HCT116 (cell line): ENCODE measurements around the gene DOCK11. TPM values are rescaled to one million over a fixed set of nuclear protein-coding genes. Genes with fewer than 3 reads are reported as not detected.

Experiments
- ATAC-seq: fragments of 200-7000 bp; cut with Tn5 transposase; 2 replicates; pipeline ENCODE4 v1.9.1; 2020; ENCODE audit warnings: mild to moderate bottlenecking, moderate library complexity
- BruUV-seq: library from RNA; stranded (reverse); fragments of 400-500 nt; replicated peaks from 2 replicates; lab custom pipeline; 2021; lab: Mats Ljungman, UMichigan
- CTCF ChIA-PET: fragments of 300-600 bp; sonication (Branson Sonifier 250); formaldehyde crosslinking; loops from one replicate; lab custom pipeline; 2021; ENCODE audit warnings: antibody characterized with exemption; lab: Charles Lee
- POLR2A ChIA-PET: fragments of 300-600, 350-600 bp; sonication (Branson Sonifier 250); formaldehyde crosslinking; loops from one replicate; lab custom pipeline; 2021; ENCODE audit warnings: antibody characterized with exemption; lab: Charles Lee
- RAD21 ChIA-PET, 2 experiments: fragments of 300-600 bp; sonication (Branson Sonifier 250); formaldehyde crosslinking; loops; one replicate each; lab custom pipeline; 2023; ENCODE audit warnings: low total read pairs in 2 of 2; ENCODE audit not compliant: uncharacterized antibody in 2 of 2, unreplicated experiment in 2 of 2, low non-redundant PET in 1 of 2; lab: Charles Lee
- DNase-seq: peaks from one replicate; pipeline ENCODE4 v3.0.0-alpha.2; 2010; ENCODE audit warnings: low read depth, low spot score
- H2AFZ ChIP-seq: fragments of 200-600 bp; shearing (Covaris generic), sonication (generic); 2 replicates; pipeline ENCODE4 v1.6.1; 2017; ENCODE audit warnings: low read depth, mixed run types, mixed read lengths, antibody characterized with exemption, low read length; ENCODE audit not compliant: poor library complexity, severe bottlenecking
- H3K27ac ChIP-seq: 2 replicates; pipeline ENCODE4 v1.5.1; 2012; ENCODE audit warnings: low read depth, low read length
- H3K27me3 ChIP-seq: fragments of 200-600 bp; sonication (generic); 2 replicates; pipeline ENCODE4 v1.6.1; 2016; ENCODE audit warnings: mixed run types, low read length, mixed read lengths; ENCODE audit not compliant: insufficient read depth
- H3K36me3 ChIP-seq, 2 experiments: fragments of 200-500 bp in 1 of 2; fragments of 200-600 bp in 1 of 2; sonication (Bioruptor generic) in 1 of 2; sonication (generic) in 1 of 2; 2 replicates each; pipeline versions ENCODE4 v1.5.1 to v1.6.1; 2014 to 2016; ENCODE audit warnings: low read length in 2 of 2, inconsistent platforms in 1 of 2, mixed read lengths in 1 of 2, mixed run types in 1 of 2; ENCODE audit not compliant: insufficient read depth in 2 of 2, control insufficient read depth in 1 of 2
- H3K4me1 ChIP-seq, 2 experiments: fragments of 200-600 bp in 1 of 2; sonication (generic) in 1 of 2; 2 replicates each; pipeline versions ENCODE4 v1.5.1 to v1.6.1; 2012 to 2017; ENCODE audit warnings: low read length in 2 of 2, inconsistent platforms in 1 of 2, mild to moderate bottlenecking in 1 of 2, mixed read lengths in 1 of 2, mixed run types in 1 of 2, moderate library complexity in 1 of 2; ENCODE audit not compliant: insufficient read depth in 2 of 2, control insufficient read depth in 1 of 2
- H3K4me2 ChIP-seq: fragments of 200-600 bp; sonication (generic); 2 replicates; pipeline ENCODE4 v1.6.1; 2017; ENCODE audit warnings: mixed run types, low read length, mixed read lengths
- H3K4me3 ChIP-seq, 2 experiments: fragments of 200-600 bp in 1 of 2; sonication (generic) in 1 of 2; replicated peaks in 1 of 2; 2 replicates each; pipeline ENCODE4 v1.5.1; 2011 to 2016; ENCODE audit warnings: low read length in 2 of 2, control low read depth in 1 of 2, low read depth in 1 of 2, mild to moderate bottlenecking in 1 of 2, mixed read lengths in 1 of 2, mixed run types in 1 of 2
- H3K79me2 ChIP-seq: fragments of 200-600 bp; sonication (generic); 2 replicates; pipeline ENCODE4 v1.6.1; 2017; ENCODE audit warnings: mild to moderate bottlenecking, mixed run types, low read length, moderate library complexity, mixed read lengths; ENCODE audit not compliant: insufficient read depth
- H3K9ac ChIP-seq: fragments of 200-600 bp; sonication (generic); 2 replicates; pipeline ENCODE4 v1.6.1; 2016; ENCODE audit warnings: low read length, mixed read lengths
- H3K9me2 ChIP-seq: fragments of 200-600 bp; sonication (generic), shearing (Covaris generic); 2 replicates; pipeline ENCODE4 v1.6.1; 2017; ENCODE audit warnings: mixed run types, mild to moderate bottlenecking, moderate library complexity; ENCODE audit not compliant: insufficient read depth
- H3K9me3 ChIP-seq, 2 experiments: fragments of 200-500 bp in 1 of 2; fragments of 200-600 bp in 1 of 2; sonication (Bioruptor generic) in 1 of 2; sonication (generic) in 1 of 2; 2 replicates each; pipeline ENCODE4 v1.6.1; 2014 to 2017; ENCODE audit warnings: low read length in 2 of 2, mixed read lengths in 2 of 2, inconsistent platforms in 1 of 2, low read depth in 1 of 2, mild to moderate bottlenecking in 1 of 2, mixed run types in 1 of 2, moderate library complexity in 1 of 2; ENCODE audit not compliant: control insufficient read depth in 1 of 2, insufficient read depth in 1 of 2
- H4K20me1 ChIP-seq: fragments of 200-600 bp; sonication (generic), shearing (Covaris generic); 2 replicates; pipeline ENCODE4 v1.6.1; 2017; ENCODE audit warnings: mixed run types, mild to moderate bottlenecking, moderate library complexity; ENCODE audit not compliant: insufficient read depth
- CEBPB ChIP-seq: IDR thresholded peaks from 2 replicates; pipeline ENCODE4 v1.6.1; 2012; ENCODE audit warnings: low read depth
- EGR1 ChIP-seq: IDR thresholded peaks from 2 replicates; pipeline ENCODE4 v1.6.1; 2012; ENCODE audit warnings: low read depth
- ELF1 ChIP-seq: IDR thresholded peaks from 2 replicates; pipeline ENCODE4 v1.6.1; 2012; ENCODE audit warnings: low read depth, borderline replicate concordance
- EZH2 ChIP-seq: fragments of 200-600 bp; sonication (generic); IDR thresholded peaks from 2 replicates; pipeline ENCODE4 v1.6.1; 2017; ENCODE audit warnings: antibody characterized with exemption, mixed run types
- EZH2phosphoT487 ChIP-seq: fragments of 200-600 bp; IDR thresholded peaks from 2 replicates; pipeline ENCODE4 v1.6.1; 2018; ENCODE audit warnings: antibody characterized with exemption, borderline replicate concordance
- POLR2AphosphoS5 ChIP-seq: IDR thresholded peaks from 2 replicates; pipeline ENCODE4 v1.6.1; 2011; ENCODE audit warnings: mild to moderate bottlenecking, low read depth, low read length, moderate library complexity
- RAD21 ChIP-seq: IDR thresholded peaks from 2 replicates; pipeline ENCODE4 v1.6.1; 2012; ENCODE audit warnings: low read depth, mild to moderate bottlenecking
- SRF ChIP-seq: IDR thresholded peaks from 2 replicates; pipeline ENCODE4 v1.6.1; 2012; ENCODE audit warnings: low read depth
- TCF7L2 ChIP-seq: IDR thresholded peaks from 2 replicates; pipeline ENCODE4 v1.7.0; 2011; ENCODE audit warnings: borderline replicate concordance, inconsistent platforms; ENCODE audit not compliant: insufficient read depth, insufficient read length; ENCODE audit errors: extremely low read depth
- YY1 ChIP-seq: IDR thresholded peaks from 2 replicates; pipeline ENCODE4 v1.6.1; 2011; ENCODE audit warnings: low read length, low read depth, moderate library complexity, mild to moderate bottlenecking; ENCODE audit not compliant: insufficient replicate concordance; ENCODE audit errors: extremely low read depth
- ZFX ChIP-seq: fragments of 450-650 bp; IDR thresholded peaks from 2 replicates; pipeline ENCODE4 v1.6.1; 2017
- intact Hi-C: fragments of 100-400 bp; cut with micrococcal nuclease; formaldehyde crosslinking; loops from 2 replicates; pipeline ENCODE4 v1.10.0; 2022
- total RNA-seq: library from RNA; stranded (reverse); gene quantifications from one replicate; pipeline ENCODE4 v1.2.1, GENCODE V29; 2021; ENCODE audit not compliant: unreplicated experiment
- TF ChIP-seq, protein P1 (sequence below), 3 experiments: fragments of 200-600 bp in 1 of 3; sonication (generic) in 1 of 3; IDR thresholded peaks in 2 of 3; conservative IDR thresholded peaks in 1 of 3; 2 replicates each; pipeline ENCODE4 v1.5.1; 2012 to 2017; ENCODE audit warnings: low read depth in 2 of 3, low read length in 2 of 3, antibody characterized with exemption in 1 of 3, borderline replicate concordance in 1 of 3, control low read depth in 1 of 3, mild to moderate bottlenecking in 1 of 3, mixed read lengths in 1 of 3, mixed run types in 1 of 3, moderate library complexity in 1 of 3; ENCODE audit not compliant: insufficient read depth in 1 of 3
- TF ChIP-seq, protein P2 (sequence below): IDR thresholded peaks from 2 replicates; pipeline ENCODE4 v1.6.1; 2011; ENCODE audit warnings: mild to moderate bottlenecking, low read length, moderate library complexity; ENCODE audit not compliant: insufficient replicate concordance; ENCODE audit errors: extremely low read depth
- TF ChIP-seq, protein P3 (sequence below): IDR thresholded peaks from 2 replicates; pipeline ENCODE4 v1.6.1; 2012
- TF ChIP-seq, protein P4 (sequence below): IDR thresholded peaks from 2 replicates; pipeline ENCODE4 v1.6.1; 2012; ENCODE audit warnings: low read depth

Gene DOCK11
- total RNA-seq, 1 experiment from 2014 or later, result 0.59 TPM

DNA sequence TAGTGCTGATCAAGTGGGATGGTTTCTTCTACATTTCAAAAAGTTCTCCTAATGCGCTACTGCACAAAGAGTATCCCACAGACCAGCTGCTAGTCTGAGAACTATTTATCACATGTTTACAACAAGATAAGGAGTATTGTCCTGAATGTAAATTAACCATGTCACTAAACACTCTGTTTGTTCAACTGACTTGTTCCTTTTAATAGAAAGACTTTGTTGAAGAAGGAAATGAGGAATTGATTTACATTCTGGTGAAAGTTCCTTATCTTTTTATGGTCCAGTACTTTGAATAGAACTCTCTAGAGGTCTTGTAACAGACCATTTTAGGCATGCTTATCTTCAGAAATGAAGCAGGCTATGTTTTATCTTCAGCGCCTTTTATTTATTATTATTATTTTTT is 164.5 kb downstream of the DOCK11 start (continued):
- TF ChIP-seq, protein P1, sequence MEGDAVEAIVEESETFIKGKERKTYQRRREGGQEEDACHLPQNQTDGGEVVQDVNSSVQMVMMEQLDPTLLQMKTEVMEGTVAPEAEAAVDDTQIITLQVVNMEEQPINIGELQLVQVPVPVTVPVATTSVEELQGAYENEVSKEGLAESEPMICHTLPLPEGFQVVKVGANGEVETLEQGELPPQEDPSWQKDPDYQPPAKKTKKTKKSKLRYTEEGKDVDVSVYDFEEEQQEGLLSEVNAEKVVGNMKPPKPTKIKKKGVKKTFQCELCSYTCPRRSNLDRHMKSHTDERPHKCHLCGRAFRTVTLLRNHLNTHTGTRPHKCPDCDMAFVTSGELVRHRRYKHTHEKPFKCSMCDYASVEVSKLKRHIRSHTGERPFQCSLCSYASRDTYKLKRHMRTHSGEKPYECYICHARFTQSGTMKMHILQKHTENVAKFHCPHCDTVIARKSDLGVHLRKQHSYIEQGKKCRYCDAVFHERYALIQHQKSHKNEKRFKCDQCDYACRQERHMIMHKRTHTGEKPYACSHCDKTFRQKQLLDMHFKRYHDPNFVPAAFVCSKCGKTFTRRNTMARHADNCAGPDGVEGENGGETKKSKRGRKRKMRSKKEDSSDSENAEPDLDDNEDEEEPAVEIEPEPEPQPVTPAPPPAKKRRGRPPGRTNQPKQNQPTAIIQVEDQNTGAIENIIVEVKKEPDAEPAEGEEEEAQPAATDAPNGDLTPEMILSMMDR (IDR thresholded peaks at IDR 0.05 in 2 of 3, conservative IDR thresholded peaks at IDR 0.05 in 1 of 3; ENCODE audit: borderline replicate concordance in 1 of 3, insufficient read depth in 1 of 3, low read depth in 2 of 3, low read length in 2 of 3), result no peak
- TF ChIP-seq POLR2AphosphoS5, result no peak

DNA sequence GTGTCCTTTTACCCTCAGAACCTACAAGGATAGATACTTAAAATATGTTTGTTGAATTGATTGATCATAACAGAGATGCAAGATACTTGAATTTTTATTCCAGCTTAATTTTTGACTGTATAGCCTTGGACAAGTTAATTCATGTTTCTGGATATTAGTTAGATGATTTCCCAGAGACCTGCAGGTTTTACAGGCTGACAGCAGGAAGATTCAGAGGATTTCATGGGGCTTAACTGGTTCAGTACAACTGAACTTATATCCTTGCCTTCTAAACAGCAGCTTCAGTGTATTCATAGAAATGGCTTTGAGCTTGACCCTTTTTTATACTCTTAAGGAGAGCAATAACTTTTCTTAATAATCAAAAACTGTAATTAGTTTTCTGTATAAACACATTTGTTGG is 169.6 kb downstream of the DOCK11 start:
- intact Hi-C loops, result no loop called here
- RAD21 ChIA-PET, result no interaction called here
- BruUV-seq, result no TSS peak
- no peaks in the 10 kb centered on the region for H3K9me3 ChIP-seq
- no peaks in the 10 kb centered on the region for H3K27me3 ChIP-seq
- H3K36me3 ChIP-seq, result no peaks in the 10 kb centered on the region
- no peak overlapping the region for H3K27ac ChIP-seq
- CTCF ChIA-PET, result no interaction called here
- no peaks in the 10 kb centered on the region for H3K79me2 ChIP-seq
- H4K20me1 ChIP-seq, result no peaks in the 10 kb centered on the region
- no peak overlapping the region for H3K4me2 ChIP-seq
- POLR2A ChIA-PET, result no interaction called here
- no peak for DNase-seq
- H2AFZ ChIP-seq, result no peak overlapping the region
- no peak overlapping the region for H3K4me3 ChIP-seq
- no peak for TF ChIP-seq ELF1
- TF ChIP-seq, protein P2, sequence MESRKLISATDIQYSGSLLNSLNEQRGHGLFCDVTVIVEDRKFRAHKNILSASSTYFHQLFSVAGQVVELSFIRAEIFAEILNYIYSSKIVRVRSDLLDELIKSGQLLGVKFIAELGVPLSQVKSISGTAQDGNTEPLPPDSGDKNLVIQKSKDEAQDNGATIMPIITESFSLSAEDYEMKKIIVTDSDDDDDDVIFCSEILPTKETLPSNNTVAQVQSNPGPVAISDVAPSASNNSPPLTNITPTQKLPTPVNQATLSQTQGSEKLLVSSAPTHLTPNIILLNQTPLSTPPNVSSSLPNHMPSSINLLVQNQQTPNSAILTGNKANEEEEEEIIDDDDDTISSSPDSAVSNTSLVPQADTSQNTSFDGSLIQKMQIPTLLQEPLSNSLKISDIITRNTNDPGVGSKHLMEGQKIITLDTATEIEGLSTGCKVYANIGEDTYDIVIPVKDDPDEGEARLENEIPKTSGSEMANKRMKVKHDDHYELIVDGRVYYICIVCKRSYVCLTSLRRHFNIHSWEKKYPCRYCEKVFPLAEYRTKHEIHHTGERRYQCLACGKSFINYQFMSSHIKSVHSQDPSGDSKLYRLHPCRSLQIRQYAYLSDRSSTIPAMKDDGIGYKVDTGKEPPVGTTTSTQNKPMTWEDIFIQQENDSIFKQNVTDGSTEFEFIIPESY, result no peak
- TF ChIP-seq RAD21, result no peak
- TF ChIP-seq, protein P3, sequence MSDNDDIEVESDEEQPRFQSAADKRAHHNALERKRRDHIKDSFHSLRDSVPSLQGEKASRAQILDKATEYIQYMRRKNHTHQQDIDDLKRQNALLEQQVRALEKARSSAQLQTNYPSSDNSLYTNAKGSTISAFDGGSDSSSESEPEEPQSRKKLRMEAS, result no peak
- no peak for TF ChIP-seq EZH2phosphoT487
- TF ChIP-seq, protein P4, sequence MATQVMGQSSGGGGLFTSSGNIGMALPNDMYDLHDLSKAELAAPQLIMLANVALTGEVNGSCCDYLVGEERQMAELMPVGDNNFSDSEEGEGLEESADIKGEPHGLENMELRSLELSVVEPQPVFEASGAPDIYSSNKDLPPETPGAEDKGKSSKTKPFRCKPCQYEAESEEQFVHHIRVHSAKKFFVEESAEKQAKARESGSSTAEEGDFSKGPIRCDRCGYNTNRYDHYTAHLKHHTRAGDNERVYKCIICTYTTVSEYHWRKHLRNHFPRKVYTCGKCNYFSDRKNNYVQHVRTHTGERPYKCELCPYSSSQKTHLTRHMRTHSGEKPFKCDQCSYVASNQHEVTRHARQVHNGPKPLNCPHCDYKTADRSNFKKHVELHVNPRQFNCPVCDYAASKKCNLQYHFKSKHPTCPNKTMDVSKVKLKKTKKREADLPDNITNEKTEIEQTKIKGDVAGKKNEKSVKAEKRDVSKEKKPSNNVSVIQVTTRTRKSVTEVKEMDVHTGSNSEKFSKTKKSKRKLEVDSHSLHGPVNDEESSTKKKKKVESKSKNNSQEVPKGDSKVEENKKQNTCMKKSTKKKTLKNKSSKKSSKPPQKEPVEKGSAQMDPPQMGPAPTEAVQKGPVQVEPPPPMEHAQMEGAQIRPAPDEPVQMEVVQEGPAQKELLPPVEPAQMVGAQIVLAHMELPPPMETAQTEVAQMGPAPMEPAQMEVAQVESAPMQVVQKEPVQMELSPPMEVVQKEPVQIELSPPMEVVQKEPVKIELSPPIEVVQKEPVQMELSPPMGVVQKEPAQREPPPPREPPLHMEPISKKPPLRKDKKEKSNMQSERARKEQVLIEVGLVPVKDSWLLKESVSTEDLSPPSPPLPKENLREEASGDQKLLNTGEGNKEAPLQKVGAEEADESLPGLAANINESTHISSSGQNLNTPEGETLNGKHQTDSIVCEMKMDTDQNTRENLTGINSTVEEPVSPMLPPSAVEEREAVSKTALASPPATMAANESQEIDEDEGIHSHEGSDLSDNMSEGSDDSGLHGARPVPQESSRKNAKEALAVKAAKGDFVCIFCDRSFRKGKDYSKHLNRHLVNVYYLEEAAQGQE, result no peak
- TF ChIP-seq YY1, result no peak
- TF ChIP-seq TCF7L2, result no peak
- no peak for TF ChIP-seq ZFX
- no peak for TF ChIP-seq EGR1
- TF ChIP-seq EZH2, result no peak
- TF ChIP-seq CEBPB, result no peak
- TF ChIP-seq SRF, result no peak
- H3K9me2 ChIP-seq, result no peaks in the 10 kb centered on the region
- H3K4me1 ChIP-seq, result no peaks in the 10 kb centered on the region
- ATAC-seq, result no peak
- H3K9ac ChIP-seq, result no peak overlapping the region
